K562 (cell line): ENCODE measurements around the gene GIT2. TPM values are rescaled to one million over a fixed set of nuclear protein-coding genes. Genes with fewer than 3 reads are reported as not detected.

Experiments used
- MXI1 ChIP-seq: IDR thresholded peaks from 2 replicates; pipeline ENCODE4 v1.6.1; 2011; ENCODE audit warnings: low read depth, mild to moderate bottlenecking, improper control_type of control experiment, low read length
- SLC30A9 ChIP-seq: fragments of 250-450 bp; sonication (Bioruptor Pico); IDR thresholded peaks from 2 replicates; pipeline ENCODE4 v1.8.0; 2022; ENCODE audit warnings: mild to moderate bottlenecking, moderate library complexity
- ZNF780A ChIP-seq: fragments of 250-450 bp; sonication (Bioruptor Pico); IDR thresholded peaks from 2 replicates; pipeline ENCODE4 v1.5.0; 2021; ENCODE audit warnings: mild to moderate bottlenecking
- polyA plus RNA-seq, 8 experiments: library from polyadenylated mRNA; depleted of rRNA in 4 of 8; stranded (reverse) in 5 of 8; unstranded in 3 of 8; fragments of >200 nt; fragmentation: Nextera tagmentation in 2 of 8; fragmentation: Illumina TruSeq in 1 of 8; extraction: Ambion mirVana in 2 of 8; extraction: Trizol in 1 of 8; gene quantifications; 2 replicates each; pipeline versions ENCODE4 v1.2.1 to v1.2.3, GENCODE V29; 2011 to 2014; ENCODE audit warnings: inconsistent platforms in 1 of 8, missing spikeins in 1 of 8
- total RNA-seq, 7 experiments: library from RNA; depleted of rRNA in 6 of 7; stranded (reverse); fragments of >200 nt in 6 of 7; fragmentation: Illumina TruSeq in 2 of 7; extraction: Trizol in 2 of 7; gene quantifications; 2 replicates each; pipeline versions ENCODE4 v1.2.1 to v1.2.3, GENCODE V29; 2011 to 2021; ENCODE audit warnings: low replicate concordance in 1 of 7
- TF ChIP-seq, protein P1 (sequence below): fragments of 250-450 bp; sonication (Bioruptor Pico); IDR thresholded peaks from 2 replicates; pipeline ENCODE4 v1.4.0; 2020
- TF ChIP-seq, protein P2 (sequence below): fragments of 450-650 bp; formaldehyde crosslinking; IDR thresholded peaks from 2 replicates; pipeline ENCODE4 v1.4.0; 2022; ENCODE audit warnings: missing genetic modification characterization

GIT2 gene
- total and polyA plus RNA-seq, 9 of the 15 experiments (the other 6 are each of a cell fraction or from before 2014, with no cell fraction given) = 4.0 to 30.4 (median 23.5) TPM

GRCh38 chr12:110004598-110004997 lies 8.4 kb upstream of the GIT2 start (continued):
- TF ChIP-seq, protein P1, sequence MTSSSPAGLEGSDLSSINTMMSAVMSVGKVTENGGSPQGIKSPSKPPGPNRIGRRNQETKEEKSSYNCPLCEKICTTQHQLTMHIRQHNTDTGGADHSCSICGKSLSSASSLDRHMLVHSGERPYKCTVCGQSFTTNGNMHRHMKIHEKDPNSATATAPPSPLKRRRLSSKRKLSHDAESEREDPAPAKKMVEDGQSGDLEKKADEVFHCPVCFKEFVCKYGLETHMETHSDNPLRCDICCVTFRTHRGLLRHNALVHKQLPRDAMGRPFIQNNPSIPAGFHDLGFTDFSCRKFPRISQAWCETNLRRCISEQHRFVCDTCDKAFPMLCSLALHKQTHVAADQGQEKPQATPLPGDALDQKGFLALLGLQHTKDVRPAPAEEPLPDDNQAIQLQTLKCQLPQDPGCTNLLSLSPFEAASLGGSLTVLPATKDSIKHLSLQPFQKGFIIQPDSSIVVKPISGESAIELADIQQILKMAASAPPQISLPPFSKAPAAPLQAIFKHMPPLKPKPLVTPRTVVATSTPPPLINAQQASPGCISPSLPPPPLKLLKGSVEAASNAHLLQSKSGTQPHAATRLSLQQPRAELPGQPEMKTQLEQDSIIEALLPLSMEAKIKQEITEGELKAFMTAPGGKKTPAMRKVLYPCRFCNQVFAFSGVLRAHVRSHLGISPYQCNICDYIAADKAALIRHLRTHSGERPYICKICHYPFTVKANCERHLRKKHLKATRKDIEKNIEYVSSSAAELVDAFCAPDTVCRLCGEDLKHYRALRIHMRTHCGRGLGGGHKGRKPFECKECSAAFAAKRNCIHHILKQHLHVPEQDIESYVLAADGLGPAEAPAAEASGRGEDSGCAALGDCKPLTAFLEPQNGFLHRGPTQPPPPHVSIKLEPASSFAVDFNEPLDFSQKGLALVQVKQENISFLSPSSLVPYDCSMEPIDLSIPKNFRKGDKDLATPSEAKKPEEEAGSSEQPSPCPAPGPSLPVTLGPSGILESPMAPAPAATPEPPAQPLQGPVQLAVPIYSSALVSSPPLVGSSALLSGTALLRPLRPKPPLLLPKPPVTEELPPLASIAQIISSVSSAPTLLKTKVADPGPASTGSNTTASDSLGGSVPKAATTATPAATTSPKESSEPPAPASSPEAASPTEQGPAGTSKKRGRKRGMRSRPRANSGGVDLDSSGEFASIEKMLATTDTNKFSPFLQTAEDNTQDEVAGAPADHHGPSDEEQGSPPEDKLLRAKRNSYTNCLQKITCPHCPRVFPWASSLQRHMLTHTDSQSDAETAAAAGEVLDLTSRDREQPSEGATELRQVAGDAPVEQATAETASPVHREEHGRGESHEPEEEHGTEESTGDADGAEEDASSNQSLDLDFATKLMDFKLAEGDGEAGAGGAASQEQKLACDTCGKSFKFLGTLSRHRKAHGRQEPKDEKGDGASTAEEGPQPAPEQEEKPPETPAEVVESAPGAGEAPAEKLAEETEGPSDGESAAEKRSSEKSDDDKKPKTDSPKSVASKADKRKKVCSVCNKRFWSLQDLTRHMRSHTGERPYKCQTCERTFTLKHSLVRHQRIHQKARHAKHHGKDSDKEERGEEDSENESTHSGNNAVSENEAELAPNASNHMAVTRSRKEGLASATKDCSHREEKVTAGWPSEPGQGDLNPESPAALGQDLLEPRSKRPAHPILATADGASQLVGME (CRISPR knock-in tag) = no peak
- TF ChIP-seq ZNF780A (CRISPR knock-in tag) (no peak), SLC30A9 (CRISPR knock-in tag) (no peak), MXI1 (no peak)
- TF ChIP-seq, protein P2, sequence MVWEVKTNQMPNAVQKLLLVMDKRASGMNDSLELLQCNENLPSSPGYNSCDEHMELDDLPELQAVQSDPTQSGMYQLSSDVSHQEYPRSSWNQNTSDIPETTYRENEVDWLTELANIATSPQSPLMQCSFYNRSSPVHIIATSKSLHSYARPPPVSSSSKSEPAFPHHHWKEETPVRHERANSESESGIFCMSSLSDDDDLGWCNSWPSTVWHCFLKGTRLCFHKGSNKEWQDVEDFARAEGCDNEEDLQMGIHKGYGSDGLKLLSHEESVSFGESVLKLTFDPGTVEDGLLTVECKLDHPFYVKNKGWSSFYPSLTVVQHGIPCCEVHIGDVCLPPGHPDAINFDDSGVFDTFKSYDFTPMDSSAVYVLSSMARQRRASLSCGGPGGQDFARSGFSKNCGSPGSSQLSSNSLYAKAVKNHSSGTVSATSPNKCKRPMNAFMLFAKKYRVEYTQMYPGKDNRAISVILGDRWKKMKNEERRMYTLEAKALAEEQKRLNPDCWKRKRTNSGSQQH (CRISPR knock-in tag) = no peak
- TF ChIP-seq, all 486 proteins: peak for 0
